Trophoblast cell (in vitro differentiated cells and primary cell): Measurements from ENCODE around the gene SUN3.

ENCODE experiments used
- DNase-seq, 2 donors: peaks; one replicate each; pipeline ENCODE4 v3.0.0-alpha.2; 2016
- H2AFZ ChIP-seq: 2 replicates; pipeline ENCODE4 v1.6.1; 2013; ENCODE audit warnings: low read length, moderate library complexity, mild to moderate bottlenecking; ENCODE audit not compliant: insufficient read depth, poor library complexity
- H2AK5ac ChIP-seq: 2 replicates; pipeline ENCODE4 v1.6.1; 2013; ENCODE audit warnings: mild to moderate bottlenecking, low read length
- H2BK120ac ChIP-seq: 2 replicates; pipeline ENCODE4 v1.6.1; 2013; ENCODE audit warnings: low read length, mild to moderate bottlenecking, moderate library complexity; ENCODE audit not compliant: insufficient read depth, poor library complexity
- H2BK12ac ChIP-seq: 2 replicates; pipeline ENCODE4 v1.6.1; 2013; ENCODE audit warnings: mild to moderate bottlenecking, low read length, moderate library complexity
- H2BK5ac ChIP-seq: 2 replicates; pipeline ENCODE4 v1.6.1; 2013; ENCODE audit warnings: low read length, low read depth, moderate library complexity, mild to moderate bottlenecking; ENCODE audit not compliant: poor library complexity
- H3K14ac ChIP-seq: 2 replicates; pipeline ENCODE4 v1.6.1; 2013; ENCODE audit warnings: mild to moderate bottlenecking, low read length
- H3K18ac ChIP-seq: 2 replicates; pipeline ENCODE4 v1.6.1; 2013; ENCODE audit warnings: mild to moderate bottlenecking, low read length
- H3K23ac ChIP-seq: 2 replicates; pipeline ENCODE4 v1.6.1; 2013; ENCODE audit warnings: low read length
- H3K27ac ChIP-seq: 2 replicates; pipeline ENCODE4 v1.5.1; 2013; ENCODE audit warnings: low read depth, mild to moderate bottlenecking, inconsistent platforms, low read length, moderate library complexity
- H3K27me3 ChIP-seq: 2 replicates; pipeline ENCODE4 v1.6.1; 2013; ENCODE audit warnings: inconsistent platforms, mild to moderate bottlenecking, low read length, moderate library complexity; ENCODE audit not compliant: insufficient read depth
- H3K36me3 ChIP-seq, 2 experiments: 1 replicate in 1 of 2; 2 replicates in 1 of 2; pipeline ENCODE4 v1.6.1; 2013; ENCODE audit warnings: low read length in 2 of 2, mild to moderate bottlenecking in 2 of 2, moderate library complexity in 1 of 2; ENCODE audit not compliant: insufficient read depth in 2 of 2, control insufficient read depth in 1 of 2
- H3K4ac ChIP-seq: 2 replicates; pipeline ENCODE4 v1.6.1; 2013; ENCODE audit warnings: low read depth, mild to moderate bottlenecking, low read length, moderate library complexity
- H3K4me1 ChIP-seq, 2 experiments: 1 replicate in 1 of 2; 2 replicates in 1 of 2; pipeline ENCODE4 v1.6.1; 2013; ENCODE audit warnings: low read length in 2 of 2, mild to moderate bottlenecking in 2 of 2, moderate library complexity in 1 of 2; ENCODE audit not compliant: insufficient read depth in 2 of 2, control insufficient read depth in 1 of 2
- H3K4me2 ChIP-seq: 2 replicates; pipeline ENCODE4 v1.6.1; 2013; ENCODE audit warnings: inconsistent platforms, mild to moderate bottlenecking, low read length, moderate library complexity
- H3K4me3 ChIP-seq: 2 replicates; pipeline ENCODE4 v1.5.1; 2013; ENCODE audit warnings: mild to moderate bottlenecking, low read depth, low read length, inconsistent platforms
- H3K79me1 ChIP-seq: one replicate; pipeline ENCODE4 v1.6.1; 2013; ENCODE audit warnings: low read length
- H3K79me2 ChIP-seq: 2 replicates; pipeline ENCODE4 v1.6.1; 2013; ENCODE audit warnings: low read length, mild to moderate bottlenecking; ENCODE audit not compliant: control insufficient read depth, insufficient read depth, poor library complexity
- H3K9ac ChIP-seq: 2 replicates; pipeline ENCODE4 v1.6.1; 2013; ENCODE audit warnings: mild to moderate bottlenecking, low read length
- H3K9me3 ChIP-seq: 2 replicates; pipeline ENCODE4 v1.6.1; 2013; ENCODE audit warnings: low read depth, mild to moderate bottlenecking, control low read depth, inconsistent platforms, low read length; ENCODE audit not compliant: insufficient read depth
- H4K12ac ChIP-seq: 2 replicates; pipeline ENCODE4 v1.6.1; 2013; ENCODE audit warnings: low read depth, mild to moderate bottlenecking, low read length, moderate library complexity
- H4K8ac ChIP-seq: 2 replicates; pipeline ENCODE4 v1.6.1; 2013; ENCODE audit warnings: low read depth, mild to moderate bottlenecking, low read length, moderate library complexity
- H4K91ac ChIP-seq: one replicate; pipeline ENCODE4 v1.6.1; 2013; ENCODE audit warnings: low read depth, mild to moderate bottlenecking, low read length, moderate library complexity
- WGBS: extraction: QIAGEN DNeasy Blood & Tissue Kit; methylation state at CpG from one replicate; pipeline ENCODE4 v1.1.7; 2013; ENCODE audit warnings: missing lambda C conversion rate; ENCODE audit not compliant: insufficient read length, insufficient coverage; ENCODE audit errors: extremely low coverage; 5-methylcytosine and 5-hydroxymethylcytosine counted together

Gene SUN3

GRCh38 chr7:47979145-47979831 lies 49.6 kb downstream of the SUN3 start, which contains the start of gene HUS1:
HUS1 (minus strand) TSS chr7:47979615; CDS start chr7:47979519, 96 bp downstream.
- H3K18ac ChIP-seq: peak within 1 kb of the TSS; percentile 12
- H3K4ac ChIP-seq: no peak within 1 kb of the TSS
- H3K23ac ChIP-seq: no peak within 1 kb of the TSS
- peak within 1 kb of the TSS; percentile 43 for H2AFZ ChIP-seq
- H3K4me2 ChIP-seq: peak within 1 kb of the TSS; percentile 79
- peak within 1 kb of the TSS; percentile 21 for H2BK5ac ChIP-seq
- H3K9ac ChIP-seq: peak within 1 kb of the TSS; percentile 25
- peak within 1 kb of the TSS; percentile 81 for H3K4me3 ChIP-seq
- peaks cover 0 to 3% of the 10 kb centered on the region in 2 experiments for H3K4me1 ChIP-seq
- peaks cover 2% of the 10 kb centered on the region for H3K79me2 ChIP-seq
- peak within 1 kb of the TSS; percentile 68 for H4K8ac ChIP-seq
- H3K36me3 ChIP-seq: peaks cover 15 to 31% of the 10 kb centered on the region in 2 experiments
- H3K27ac ChIP-seq: peak within 1 kb of the TSS; percentile 62
- no peaks in the 10 kb centered on the region for H3K27me3 ChIP-seq
- H2BK120ac ChIP-seq: no peak within 1 kb of the TSS
- peaks cover 2% of the 10 kb centered on the region for H3K79me1 ChIP-seq
- no peaks in the 10 kb centered on the region for H3K9me3 ChIP-seq
- no peak within 1 kb of the TSS for H2BK12ac ChIP-seq
- H4K91ac ChIP-seq: peak within 1 kb of the TSS; percentile 31
- no CpG with 5 or more reads among the region's 62 CpGs for WGBS
- peak within 1 kb of the TSS; percentile 61 for H4K12ac ChIP-seq
- DNase-seq: peak; percentile 86 to 91
- H3K14ac ChIP-seq: peak within 1 kb of the TSS; percentile 15
- no peak within 1 kb of the TSS for H2AK5ac ChIP-seq

GRCh38 chr7:47978790-47979144 lies 50.1 kb downstream of the SUN3 start:
- WGBS: no CpG with 5 or more reads among the region's 4 CpGs
- Histone ChIP-seq H3K27me3 (no peaks in the 10 kb centered on the region), H3K14ac (no peak overlapping the region), H3K27ac (no peak overlapping the region), H3K79me2 (peaks cover 2% of the 10 kb centered on the region), H4K8ac (no peak overlapping the region), H3K9me3 (no peaks in the 10 kb centered on the region), H4K91ac (no peak overlapping the region), H2AK5ac (no peak overlapping the region), H3K9ac (peak overlapping the region; percentile 18), H3K4me3 (peak overlapping the region; percentile 81), H2BK120ac (no peak overlapping the region), H2AFZ (peak overlapping the region; percentile 43), H3K18ac (no peak overlapping the region), H3K79me1 (peaks cover 2% of the 10 kb centered on the region), H3K4ac (no peak overlapping the region), H3K23ac (no peak overlapping the region), H2BK5ac (no peak overlapping the region), H4K12ac (no peak overlapping the region), H3K4me2 (peak overlapping the region; percentile 79), H2BK12ac (no peak overlapping the region), H3K36me3 (peaks cover 18 to 36% of the 10 kb centered on the region in 2 experiments), H3K4me1 (peaks cover 0 to 3% of the 10 kb centered on the region in 2 experiments)
- no peak for DNase-seq

DNA sequence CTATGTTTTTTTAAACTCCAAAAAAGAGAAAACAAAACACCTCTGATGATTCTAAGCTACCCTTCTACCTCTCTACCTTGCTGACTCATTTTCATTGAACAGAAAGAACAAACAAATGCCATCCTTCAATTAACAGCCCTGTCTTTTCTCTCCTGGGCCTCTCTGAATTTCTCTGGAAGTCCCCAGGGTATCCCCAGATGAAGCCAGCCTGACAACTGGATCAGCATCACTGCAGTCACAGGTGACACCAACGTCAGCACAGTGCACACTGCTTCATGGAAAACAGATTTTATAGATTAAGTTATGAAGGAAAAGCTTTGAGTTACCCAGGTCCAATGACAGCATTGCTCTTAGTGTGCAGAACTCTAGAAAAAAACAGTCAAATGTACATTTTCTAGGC lies 55.2 kb downstream of the SUN3 start:
- Histone ChIP-seq H2AFZ (no peak overlapping the region), H3K18ac (no peak overlapping the region), H3K23ac (no peak overlapping the region), H3K79me1 (no peaks in the 10 kb centered on the region), H2BK12ac (no peak overlapping the region), H3K79me2 (no peaks in the 10 kb centered on the region), H4K8ac (no peak overlapping the region), H3K27ac (no peak overlapping the region), H3K36me3 (peaks cover 23 to 50% of the 10 kb centered on the region in 2 experiments), H3K4ac (no peak overlapping the region), H4K91ac (no peak overlapping the region), H3K4me1 (peaks cover 0 to 4% of the 10 kb centered on the region in 2 experiments), H3K9ac (no peak overlapping the region), H3K4me2 (no peak overlapping the region), H3K27me3 (no peaks in the 10 kb centered on the region), H2BK120ac (no peak overlapping the region), H3K4me3 (no peak overlapping the region), H2AK5ac (no peak overlapping the region), H2BK5ac (no peak overlapping the region), H3K9me3 (no peaks in the 10 kb centered on the region), H3K14ac (no peak overlapping the region), H4K12ac (no peak overlapping the region)
- DNase-seq: no peak
- WGBS: no CpG with 5 or more reads among the region's 1 CpG

DNA sequence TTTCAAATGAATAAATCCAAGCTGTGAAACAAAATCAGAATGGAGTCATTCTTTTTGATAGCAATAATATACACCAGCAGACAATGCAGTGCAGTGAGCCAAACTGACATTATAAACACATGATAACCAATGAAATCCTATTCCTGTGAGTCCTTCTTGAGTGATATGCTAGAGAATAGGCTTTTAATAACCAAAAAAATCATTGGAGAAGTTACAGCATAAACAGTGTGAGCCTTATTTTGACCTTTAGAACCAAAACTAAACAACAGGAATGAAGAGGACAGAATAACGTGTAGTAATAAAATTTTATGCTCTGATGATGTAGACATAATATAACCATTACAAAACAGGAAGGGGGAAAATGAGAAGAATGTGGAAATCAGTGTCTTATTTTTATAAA lies 58.1 kb downstream of the SUN3 start:
- Histone ChIP-seq H3K9me3 (no peaks in the 10 kb centered on the region), H3K4me2 (no peak overlapping the region), H3K4me3 (no peak overlapping the region), H3K9ac (no peak overlapping the region), H3K36me3 (peaks cover 32 to 49% of the 10 kb centered on the region in 2 experiments), H3K27me3 (no peaks in the 10 kb centered on the region), H4K91ac (no peak overlapping the region), H3K18ac (no peak overlapping the region), H2BK12ac (no peak overlapping the region), H2BK120ac (no peak overlapping the region), H2AK5ac (no peak overlapping the region), H4K12ac (no peak overlapping the region), H3K14ac (no peak overlapping the region), H3K79me1 (no peaks in the 10 kb centered on the region), H3K4me1 (peaks cover 0 to 2% of the 10 kb centered on the region in 2 experiments), H2AFZ (no peak overlapping the region), H3K27ac (no peak overlapping the region), H3K4ac (no peak overlapping the region), H3K23ac (no peak overlapping the region), H3K79me2 (no peaks in the 10 kb centered on the region), H4K8ac (no peak overlapping the region), H2BK5ac (no peak overlapping the region)
- no CpG with 5 or more reads among the region's 1 CpG for WGBS
- no peak for DNase-seq
